Measurements from ENCODE around the gene WDR44. TPM values are rescaled to one million over a fixed set of nuclear protein-coding genes. Genes with fewer than 3 reads are reported as not detected.

Gene WDR44
- polyA plus RNA-seq, 2 of the 4 experiments (the other 2 are of a cell fraction): 9.9 to 22.1 TPM

- FAIRE-seq: no peak
- DNase-seq (ENCODE audit: low read depth in 1 of 2, low spot score in 1 of 2): no peak
- CTCF ChIA-PET: interaction anchor here (0.6 kb wide), 1 partner anchor 1511 kb away, joined by 3 read pairs; no protein-coding TSS in a partner anchor
- ATAC-seq: no peak
- Histone ChIP-seq H3K27ac (no peak overlapping the region), H3K4me1 (no peaks in the 10 kb centered on the region), H3K4me3 (no peak overlapping the region), H3K9me3 (no peaks in the 10 kb centered on the region), H3K4me2 (no peak overlapping the region)
- POLR2A ChIA-PET: no interaction called here
- TF ChIP-seq HDAC2 (IDR thresholded peaks at IDR 0.05): no peak
- TF ChIP-seq RCOR1 (IDR thresholded peaks at IDR 0.05; ENCODE audit: low read depth, low read length): no peak
- TF ChIP-seq ZNF302 (CRISPR knock-in tag; IDR thresholded peaks at IDR 0.05): no peak
- TF ChIP-seq KDM5A (IDR thresholded peaks at IDR 0.05): no peak
- TF ChIP-seq MYC (IDR thresholded peaks at IDR 0.05; ENCODE audit: borderline replicate concordance, low read length): no peak
- TF ChIP-seq, protein P1, sequence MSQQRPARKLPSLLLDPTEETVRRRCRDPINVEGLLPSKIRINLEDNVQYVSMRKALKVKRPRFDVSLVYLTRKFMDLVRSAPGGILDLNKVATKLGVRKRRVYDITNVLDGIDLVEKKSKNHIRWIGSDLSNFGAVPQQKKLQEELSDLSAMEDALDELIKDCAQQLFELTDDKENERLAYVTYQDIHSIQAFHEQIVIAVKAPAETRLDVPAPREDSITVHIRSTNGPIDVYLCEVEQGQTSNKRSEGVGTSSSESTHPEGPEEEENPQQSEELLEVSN (IDR thresholded peaks at IDR 0.05; ENCODE audit: borderline replicate concordance, low read depth): no peak
- TF ChIP-seq KDM1A (IDR thresholded peaks at IDR 0.05; ENCODE audit: low read depth): no peak
- TF ChIP-seq ESRRA (IDR thresholded peaks at IDR 0.05; ENCODE audit: borderline replicate concordance, low read length): no peak
- TF ChIP-seq, protein P2, sequence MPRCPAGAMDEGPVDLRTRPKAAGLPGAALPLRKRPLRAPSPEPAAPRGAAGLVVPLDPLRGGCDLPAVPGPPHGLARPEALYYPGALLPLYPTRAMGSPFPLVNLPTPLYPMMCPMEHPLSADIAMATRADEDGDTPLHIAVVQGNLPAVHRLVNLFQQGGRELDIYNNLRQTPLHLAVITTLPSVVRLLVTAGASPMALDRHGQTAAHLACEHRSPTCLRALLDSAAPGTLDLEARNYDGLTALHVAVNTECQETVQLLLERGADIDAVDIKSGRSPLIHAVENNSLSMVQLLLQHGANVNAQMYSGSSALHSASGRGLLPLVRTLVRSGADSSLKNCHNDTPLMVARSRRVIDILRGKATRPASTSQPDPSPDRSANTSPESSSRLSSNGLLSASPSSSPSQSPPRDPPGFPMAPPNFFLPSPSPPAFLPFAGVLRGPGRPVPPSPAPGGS (IDR thresholded peaks at IDR 0.05): no peak
- TF ChIP-seq RARB (CRISPR knock-in tag; IDR thresholded peaks at IDR 0.05): no peak
- TF ChIP-seq CBX8 (IDR thresholded peaks at IDR 0.05): no peak
- TF ChIP-seq RFX5 (IDR thresholded peaks at IDR 0.05): no peak
- no peak for TF ChIP-seq CTCF (IDR thresholded peaks at IDR 0.05)
- TF ChIP-seq FOSB (CRISPR knock-in tag; IDR thresholded peaks at IDR 0.05): no peak
- TF ChIP-seq ATOH8 (CRISPR knock-in tag; IDR thresholded peaks at IDR 0.05; ENCODE audit: low read depth): no peak
- TF ChIP-seq ZC3H11A (IDR thresholded peaks at IDR 0.05): no peak
- no peak for TF ChIP-seq HOXB5 (CRISPR knock-in tag; IDR thresholded peaks at IDR 0.05)
- TF ChIP-seq JUNB (IDR thresholded peaks at IDR 0.05): no peak
- 94% methylated on average over 5 of the region's 5 CpGs for WGBS (ENCODE audit: missing lambda C conversion rate)
Observed at GRCh38 chrX:118432799-118433198, 86.9 kb downstream of the WDR44 start.

DNA sequence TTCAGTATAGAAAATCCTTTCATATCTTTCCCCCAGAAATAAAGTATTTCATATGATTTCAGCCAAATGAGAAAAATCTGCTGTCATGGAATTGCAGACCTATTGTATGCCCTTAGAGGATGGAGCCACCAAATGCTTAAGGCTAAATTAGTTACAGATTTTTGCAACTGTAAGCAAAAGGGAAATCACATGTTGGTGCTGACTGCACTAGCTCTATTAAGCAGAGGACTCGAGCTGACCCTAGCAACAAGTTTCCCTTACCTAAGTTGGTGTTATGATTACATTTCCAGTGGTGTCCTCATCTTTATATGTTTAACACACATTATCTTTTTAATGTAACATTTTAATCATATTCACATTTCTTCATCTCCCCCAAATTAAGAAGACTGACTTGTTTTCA lies 91.4 kb downstream of the WDR44 start:
- Histone ChIP-seq H3K4me1 (no peaks in the 10 kb centered on the region), H3K27ac (no peak overlapping the region), H3K4me2 (no peak overlapping the region), H3K4me3 (no peak overlapping the region), H3K9me3 (no peaks in the 10 kb centered on the region)
- no peak for TF ChIP-seq CBX2 (IDR thresholded peaks at IDR 0.05; ENCODE audit: borderline replicate concordance, low read depth)
- TF ChIP-seq NPAS2 (CRISPR knock-in tag; IDR thresholded peaks at IDR 0.05; ENCODE audit: borderline replicate concordance): no peak
- no peak for TF ChIP-seq CTCF (IDR thresholded peaks at IDR 0.05)
- no peak for TF ChIP-seq JUN (IDR thresholded peaks at IDR 0.05)
- POLR2A ChIA-PET: no interaction called here
- 76% methylated on average over 1 of the region's 1 CpG for WGBS (ENCODE audit: missing lambda C conversion rate)
- CTCF ChIA-PET: no interaction called here
- DNase-seq (ENCODE audit: low read depth in 1 of 2, low spot score in 1 of 2) (no peak), ATAC-seq (no peak), FAIRE-seq (no peak)
